ENCODE results near the gene IPO9.
A peak's percentile ranks its signal among the peaks of the same experiment; 100 is the strongest.

Gene IPO9

DNA sequence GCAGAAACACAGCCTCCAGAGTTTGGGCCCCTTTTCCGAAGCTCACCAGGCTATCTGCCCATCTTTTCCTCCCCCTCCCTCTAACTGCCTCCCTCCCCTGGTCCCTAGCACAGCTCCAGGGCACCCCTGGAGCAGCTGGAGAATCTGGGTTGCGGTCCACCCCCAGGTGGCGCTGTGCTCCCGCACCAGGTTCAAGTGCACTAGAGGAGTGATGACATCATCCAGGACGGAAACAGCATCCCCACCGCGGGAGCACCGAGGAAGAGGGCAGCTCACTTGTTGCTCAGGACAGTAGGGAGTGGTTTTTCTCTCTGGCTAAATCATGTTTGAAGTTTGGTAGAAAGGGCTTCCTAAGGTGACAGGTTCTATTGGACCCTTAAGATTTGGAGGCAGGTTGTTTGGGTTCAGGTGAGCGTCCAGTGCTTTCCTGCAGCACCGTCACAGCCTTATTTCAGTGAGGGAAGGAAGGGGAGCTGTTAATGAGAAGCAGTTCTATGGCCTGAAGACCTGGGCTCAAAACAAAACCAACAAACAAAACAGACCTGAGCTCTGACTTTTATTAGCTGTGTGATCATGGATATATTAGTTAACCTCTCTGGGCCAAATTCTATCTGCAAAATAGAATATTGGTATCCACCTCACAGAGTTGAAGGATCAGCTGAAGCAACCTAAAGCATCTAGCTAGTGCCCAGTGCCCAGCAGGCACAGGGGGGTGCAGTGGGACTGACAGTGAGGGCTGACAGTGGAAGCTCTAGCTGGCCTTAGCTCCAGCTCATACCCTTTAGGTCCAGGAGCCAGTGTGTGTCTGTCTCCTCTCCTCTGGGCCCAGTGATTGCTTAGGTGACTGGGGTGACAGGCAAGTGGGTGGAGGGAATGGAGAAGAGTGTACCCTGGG lies 67.2 kb downstream of the IPO9 start:
- TF ChIP-seq, protein P1, sequence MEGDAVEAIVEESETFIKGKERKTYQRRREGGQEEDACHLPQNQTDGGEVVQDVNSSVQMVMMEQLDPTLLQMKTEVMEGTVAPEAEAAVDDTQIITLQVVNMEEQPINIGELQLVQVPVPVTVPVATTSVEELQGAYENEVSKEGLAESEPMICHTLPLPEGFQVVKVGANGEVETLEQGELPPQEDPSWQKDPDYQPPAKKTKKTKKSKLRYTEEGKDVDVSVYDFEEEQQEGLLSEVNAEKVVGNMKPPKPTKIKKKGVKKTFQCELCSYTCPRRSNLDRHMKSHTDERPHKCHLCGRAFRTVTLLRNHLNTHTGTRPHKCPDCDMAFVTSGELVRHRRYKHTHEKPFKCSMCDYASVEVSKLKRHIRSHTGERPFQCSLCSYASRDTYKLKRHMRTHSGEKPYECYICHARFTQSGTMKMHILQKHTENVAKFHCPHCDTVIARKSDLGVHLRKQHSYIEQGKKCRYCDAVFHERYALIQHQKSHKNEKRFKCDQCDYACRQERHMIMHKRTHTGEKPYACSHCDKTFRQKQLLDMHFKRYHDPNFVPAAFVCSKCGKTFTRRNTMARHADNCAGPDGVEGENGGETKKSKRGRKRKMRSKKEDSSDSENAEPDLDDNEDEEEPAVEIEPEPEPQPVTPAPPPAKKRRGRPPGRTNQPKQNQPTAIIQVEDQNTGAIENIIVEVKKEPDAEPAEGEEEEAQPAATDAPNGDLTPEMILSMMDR (IDR thresholded peaks at IDR 0.05; ENCODE audit: insufficient read depth, low read length) = peak; percentile 90
- TF ChIP-seq GABPA (IDR thresholded peaks at IDR 0.05; ENCODE audit: low read depth) = no peak
- H3K4me3 ChIP-seq (replicated peaks; ENCODE audit: insufficient read depth, low read length) = no peak overlapping the region
- H3K27ac ChIP-seq (replicated peaks) = no peak overlapping the region
- H3K27me3 ChIP-seq (ENCODE audit: insufficient read depth, poor library complexity, severe bottlenecking) = peaks cover 1% of the 10 kb centered on the region
- peak; percentile 80 to 88 for DNase-seq (ENCODE audit: low read depth in 1 of 2, low spot score in 1 of 2)

DNA sequence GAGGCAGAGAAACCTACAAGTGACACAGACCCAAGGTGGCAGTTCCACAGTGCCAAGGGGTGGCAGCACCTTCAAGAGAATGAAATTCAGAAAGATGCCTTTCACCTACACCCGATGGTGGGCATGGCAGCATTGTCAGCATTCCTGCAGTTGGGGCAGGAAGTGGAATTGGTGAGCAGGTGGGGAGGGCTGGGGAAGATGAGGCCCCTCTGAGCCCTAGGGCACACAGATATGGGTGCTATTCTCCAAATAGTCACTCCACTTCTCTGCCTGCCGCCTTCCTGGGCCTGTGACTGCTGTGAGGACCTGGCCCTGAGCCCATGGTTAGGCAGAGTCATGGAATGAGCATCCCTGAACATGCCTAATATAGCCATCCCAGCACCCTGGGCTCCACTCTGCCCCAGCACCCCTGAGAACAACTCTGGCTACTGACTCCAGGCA lies 68.0 kb downstream of the IPO9 start:
- no peak for DNase-seq (ENCODE audit: low read depth in 1 of 2, low spot score in 1 of 2)
- Histone ChIP-seq H3K27ac (replicated peaks) (no peak overlapping the region), H3K4me3 (replicated peaks; ENCODE audit: insufficient read depth, low read length) (no peak overlapping the region), H3K27me3 (ENCODE audit: insufficient read depth, poor library complexity, severe bottlenecking) (no peaks in the 10 kb centered on the region)
- TF ChIP-seq, protein P2, sequence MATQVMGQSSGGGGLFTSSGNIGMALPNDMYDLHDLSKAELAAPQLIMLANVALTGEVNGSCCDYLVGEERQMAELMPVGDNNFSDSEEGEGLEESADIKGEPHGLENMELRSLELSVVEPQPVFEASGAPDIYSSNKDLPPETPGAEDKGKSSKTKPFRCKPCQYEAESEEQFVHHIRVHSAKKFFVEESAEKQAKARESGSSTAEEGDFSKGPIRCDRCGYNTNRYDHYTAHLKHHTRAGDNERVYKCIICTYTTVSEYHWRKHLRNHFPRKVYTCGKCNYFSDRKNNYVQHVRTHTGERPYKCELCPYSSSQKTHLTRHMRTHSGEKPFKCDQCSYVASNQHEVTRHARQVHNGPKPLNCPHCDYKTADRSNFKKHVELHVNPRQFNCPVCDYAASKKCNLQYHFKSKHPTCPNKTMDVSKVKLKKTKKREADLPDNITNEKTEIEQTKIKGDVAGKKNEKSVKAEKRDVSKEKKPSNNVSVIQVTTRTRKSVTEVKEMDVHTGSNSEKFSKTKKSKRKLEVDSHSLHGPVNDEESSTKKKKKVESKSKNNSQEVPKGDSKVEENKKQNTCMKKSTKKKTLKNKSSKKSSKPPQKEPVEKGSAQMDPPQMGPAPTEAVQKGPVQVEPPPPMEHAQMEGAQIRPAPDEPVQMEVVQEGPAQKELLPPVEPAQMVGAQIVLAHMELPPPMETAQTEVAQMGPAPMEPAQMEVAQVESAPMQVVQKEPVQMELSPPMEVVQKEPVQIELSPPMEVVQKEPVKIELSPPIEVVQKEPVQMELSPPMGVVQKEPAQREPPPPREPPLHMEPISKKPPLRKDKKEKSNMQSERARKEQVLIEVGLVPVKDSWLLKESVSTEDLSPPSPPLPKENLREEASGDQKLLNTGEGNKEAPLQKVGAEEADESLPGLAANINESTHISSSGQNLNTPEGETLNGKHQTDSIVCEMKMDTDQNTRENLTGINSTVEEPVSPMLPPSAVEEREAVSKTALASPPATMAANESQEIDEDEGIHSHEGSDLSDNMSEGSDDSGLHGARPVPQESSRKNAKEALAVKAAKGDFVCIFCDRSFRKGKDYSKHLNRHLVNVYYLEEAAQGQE (IDR thresholded peaks at IDR 0.05; ENCODE audit: insufficient replicate concordance, low read depth) = no peak
- TF ChIP-seq, protein P1 (IDR thresholded peaks at IDR 0.05; ENCODE audit: insufficient read depth, low read length) = no peak

DNA sequence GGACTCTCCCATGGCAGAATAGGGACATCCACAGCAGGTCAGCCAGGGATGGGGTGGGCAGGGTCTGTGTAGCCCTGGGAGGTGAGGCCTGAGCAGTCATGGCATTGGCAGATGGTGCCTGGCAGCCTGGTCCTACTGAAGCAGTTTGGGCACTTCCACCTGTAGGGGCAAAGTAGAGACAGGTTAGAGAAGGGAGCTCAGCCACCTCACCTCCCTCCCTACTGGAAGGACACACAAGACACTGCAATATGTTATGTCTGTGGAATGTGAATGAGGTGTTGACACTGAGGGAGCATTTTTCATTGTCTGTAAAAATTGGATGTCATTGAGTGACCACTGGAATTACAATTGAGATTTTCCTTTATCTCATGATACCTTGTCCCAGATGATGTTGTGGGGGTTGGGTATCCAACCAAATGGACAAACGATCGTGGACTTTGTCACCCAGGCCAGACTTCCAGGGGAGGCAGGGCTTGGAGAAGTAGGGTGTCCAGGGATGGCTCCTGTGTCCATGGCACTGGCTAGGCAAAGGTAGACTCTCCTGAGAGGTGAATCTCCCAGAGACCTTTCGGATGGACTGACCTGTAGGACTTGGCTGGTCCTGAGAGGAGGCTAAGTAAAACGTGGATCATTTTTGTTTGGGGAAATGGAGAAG lies 69.4 kb downstream of the IPO9 start:
- Histone ChIP-seq H3K27me3 (ENCODE audit: insufficient read depth, poor library complexity, severe bottlenecking) (no peaks in the 10 kb centered on the region), H3K27ac (replicated peaks) (no peak overlapping the region), H3K4me3 (replicated peaks; ENCODE audit: insufficient read depth, low read length) (no peak overlapping the region)
- DNase-seq (ENCODE audit: low read depth in 1 of 2, low spot score in 1 of 2) = no peak
- TF ChIP-seq, protein P1 (IDR thresholded peaks at IDR 0.05; ENCODE audit: insufficient read depth, low read length) = no peak
- TF ChIP-seq POLR2AphosphoS5 (IDR thresholded peaks at IDR 0.05; ENCODE audit: low read depth) = no peak

DNA sequence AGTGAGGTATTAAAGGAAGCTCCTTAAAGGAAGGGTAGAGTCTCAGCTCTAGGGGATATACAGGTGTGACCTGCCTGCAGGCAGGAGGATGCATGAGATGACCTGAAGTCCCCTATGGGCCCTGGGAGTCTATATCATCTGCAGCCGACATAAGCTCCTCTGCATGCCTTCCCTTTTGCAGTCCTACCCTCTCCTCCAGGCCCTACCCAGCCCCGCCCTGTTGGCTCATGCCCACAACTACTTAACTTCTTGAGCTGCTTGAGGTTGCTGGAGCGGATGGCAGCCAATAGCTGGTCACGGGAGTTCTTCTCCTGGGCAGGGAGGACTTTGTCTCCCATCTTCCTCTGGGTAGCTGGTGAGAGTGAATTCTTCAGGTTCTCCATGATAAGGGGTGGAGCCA lies 70.0 kb downstream of the IPO9 start:
- no peak for DNase-seq (ENCODE audit: low read depth in 1 of 2, low spot score in 1 of 2)
- Histone ChIP-seq H3K27ac (replicated peaks) (no peak overlapping the region), H3K27me3 (ENCODE audit: insufficient read depth, poor library complexity, severe bottlenecking) (no peaks in the 10 kb centered on the region), H3K4me3 (replicated peaks; ENCODE audit: insufficient read depth, low read length) (no peak overlapping the region)
- TF ChIP-seq SPI1 (IDR thresholded peaks at IDR 0.05; ENCODE audit: borderline replicate concordance, low read depth) (no peak), POLR2AphosphoS5 (IDR thresholded peaks at IDR 0.05; ENCODE audit: low read depth) (no peak), GABPA (IDR thresholded peaks at IDR 0.05; ENCODE audit: low read depth) (no peak)
- TF ChIP-seq, protein P2 (IDR thresholded peaks at IDR 0.05; ENCODE audit: insufficient replicate concordance, low read depth) = no peak
- TF ChIP-seq, protein P1 (IDR thresholded peaks at IDR 0.05; ENCODE audit: insufficient read depth, low read length) = no peak
